Keratinocyte (primary cell): ENCODE results near the gene SGIP1. TPM values are rescaled to one million over a fixed set of nuclear protein-coding genes. Genes with fewer than 3 reads are reported as not detected.

Experiments
- DNase-seq: peaks from one replicate; pipeline ENCODE4 v3.0.0-alpha.2; 2011; ENCODE audit warnings: low read depth, missing footprints, low spot score
- FAIRE-seq: peaks from 2 replicates; lab custom pipeline; 2011; peaks lifted over from hg19 to GRCh38; lab: Jason Lieb, UNC
- H2AFZ ChIP-seq: 2 replicates; pipeline ENCODE4 v1.6.0; 2012; ENCODE audit warnings: low read length, control low read depth, inconsistent platforms; ENCODE audit not compliant: control insufficient read depth
- H3K27ac ChIP-seq: 2 replicates; pipeline ENCODE4 v1.5.1; 2011; ENCODE audit warnings: low read length; ENCODE audit not compliant: control insufficient read depth, insufficient read depth
- H3K27me3 ChIP-seq: 3 replicates; pipeline ENCODE4 v1.6.0; 2011; ENCODE audit warnings: low read length; ENCODE audit not compliant: control insufficient read depth, insufficient read depth; ENCODE audit errors: extremely low read depth
- H3K36me3 ChIP-seq, 2 experiments: 2 replicates in 1 of 2; 3 replicates in 1 of 2; pipeline ENCODE4 v1.5.1; 2011; ENCODE audit warnings: low read length in 2 of 2, mild to moderate bottlenecking in 1 of 2; ENCODE audit not compliant: control insufficient read depth in 2 of 2, insufficient read depth in 2 of 2; ENCODE audit errors: extremely low read depth in 1 of 2
- H3K4me1 ChIP-seq: 3 replicates; pipeline ENCODE4 v1.5.1; 2011; ENCODE audit warnings: low read length; ENCODE audit not compliant: control insufficient read depth, insufficient read depth; ENCODE audit errors: extremely low read depth
- H3K4me2 ChIP-seq: 3 replicates; pipeline ENCODE4 v1.6.0; 2011; ENCODE audit warnings: low read depth, low read length; ENCODE audit not compliant: control insufficient read depth, insufficient read depth; ENCODE audit errors: extremely low read depth
- H3K4me3 ChIP-seq, 3 experiments: fragments of 200-600 bp in 1 of 3; sonication (generic) in 1 of 3; 2 replicates in 2 of 3; 3 replicates in 1 of 3; pipeline ENCODE4 v1.5.1; 2011 to 2016; ENCODE audit warnings: low read length in 3 of 3, mild to moderate bottlenecking in 3 of 3, control low read depth in 2 of 3, inconsistent platforms in 1 of 3, low read depth in 1 of 3, mixed read lengths in 1 of 3, mixed run types in 1 of 3, moderate library complexity in 1 of 3; ENCODE audit not compliant: control insufficient read depth in 2 of 3, insufficient read depth in 2 of 3; ENCODE audit errors: extremely low read depth in 1 of 3
- H3K79me2 ChIP-seq: 2 replicates; pipeline ENCODE4 v1.6.0; 2012; ENCODE audit warnings: low read length; ENCODE audit not compliant: control insufficient read depth, insufficient read depth
- H3K9ac ChIP-seq: 3 replicates; pipeline ENCODE4 v1.6.0; 2011; ENCODE audit warnings: low read length; ENCODE audit not compliant: control insufficient read depth, insufficient read depth; ENCODE audit errors: extremely low read depth
- H3K9me1 ChIP-seq: 3 replicates; pipeline ENCODE4 v1.6.0; 2011; ENCODE audit warnings: low read length; ENCODE audit not compliant: control insufficient read depth, insufficient read depth; ENCODE audit errors: extremely low read depth
- H3K9me3 ChIP-seq: 2 replicates; pipeline ENCODE4 v1.5.1; 2012; ENCODE audit warnings: low read depth, low read length; ENCODE audit not compliant: control insufficient read depth
- H4K20me1 ChIP-seq: 3 replicates; pipeline ENCODE4 v1.6.0; 2011; ENCODE audit warnings: low read length; ENCODE audit not compliant: control insufficient read depth, insufficient read depth; ENCODE audit errors: extremely low read depth
- CTCF ChIP-seq, 3 experiments: IDR thresholded peaks in 1 of 3; conservative IDR thresholded peaks in 1 of 3; optimal IDR thresholded peaks in 1 of 3; 2 replicates in 2 of 3; 3 replicates in 1 of 3; pipeline versions ENCODE3 to v1.5.1; 2011; ENCODE audit warnings: low read length in 3 of 3, mild to moderate bottlenecking in 3 of 3, moderate library complexity in 2 of 3, control low read depth in 1 of 3, inconsistent platforms in 1 of 3; ENCODE audit not compliant: insufficient read depth in 2 of 3; ENCODE audit errors: extremely low read depth in 1 of 3
- EZH2 ChIP-seq: IDR thresholded peaks from one replicate; pipeline ENCODE4 v1.6.1; 2012; ENCODE audit warnings: inconsistent platforms, mild to moderate bottlenecking, low read length, moderate library complexity
- dilution Hi-C: fragments of 300-500 bp; cut with MboI; formaldehyde crosslinking; loops from one replicate; pipeline ENCODE4 v1.7.0; 2020; ENCODE audit warnings: low sequenced_read_pairs; ENCODE audit not compliant: extremely low pct_ligation_motif_present
- polyA plus RNA-seq, 5 experiments: library from polyadenylated mRNA; depleted of rRNA in 3 of 5; stranded (reverse) in 3 of 5; stranded (forward) in 1 of 5; unstranded in 1 of 5; fragments of >200 nt; gene quantifications; 1 replicate in 1 of 5; 2 replicates in 3 of 5; 3 replicates in 1 of 5; pipeline versions ENCODE4 v1.2.1 to v1.2.3, GENCODE V29; 2011 to 2012; ENCODE audit warnings: missing spikeins in 2 of 5, low read depth in 1 of 5, low replicate concordance in 1 of 5

SGIP1 gene
- polyA plus RNA-seq, 1 donor (not counting 4 experiments of a cell fraction or from before 2014, with no cell fraction given) = 0.05 TPM

GRCh38 chr1:66671455-66671854 lies 137.5 kb downstream of the SGIP1 start:
- H3K79me2 ChIP-seq = no peaks in the 10 kb centered on the region
- dilution Hi-C loops = no loop called here
- no peak overlapping the region for H2AFZ ChIP-seq
- no peaks in the 10 kb centered on the region for H3K9me1 ChIP-seq
- H3K4me2 ChIP-seq = no peak overlapping the region
- no peaks in the 10 kb centered on the region for H3K27me3 ChIP-seq
- H4K20me1 ChIP-seq = no peaks in the 10 kb centered on the region
- no peak overlapping the region for H3K9ac ChIP-seq
- DNase-seq = no peak
- no peaks in the 10 kb centered on the region for H3K36me3 ChIP-seq
- H3K9me3 ChIP-seq = no peaks in the 10 kb centered on the region
- H3K27ac ChIP-seq = no peak overlapping the region
- TF ChIP-seq EZH2 = no peak
- TF ChIP-seq CTCF (optimal IDR thresholded peaks at IDR 0.05 in 1 of 3, IDR thresholded peaks at IDR 0.05 in 1 of 3, conservative IDR thresholded peaks at IDR 0.05 in 1 of 3; ENCODE audit: extremely low read depth in 1 of 3, insufficient read depth in 2 of 3, low read length in 3 of 3) = no peak
- no peak for FAIRE-seq
- no peak overlapping the region for H3K4me3 ChIP-seq
- H3K4me1 ChIP-seq = no peaks in the 10 kb centered on the region

- H3K36me3 ChIP-seq = no peaks in the 10 kb centered on the region
- H3K79me2 ChIP-seq = no peaks in the 10 kb centered on the region
- dilution Hi-C loops = no loop called here
- no peak overlapping the region for H2AFZ ChIP-seq
- H3K4me2 ChIP-seq = no peak overlapping the region
- H4K20me1 ChIP-seq = no peaks in the 10 kb centered on the region
- no peak for DNase-seq
- H3K9me1 ChIP-seq = no peaks in the 10 kb centered on the region
- no peak overlapping the region for H3K9ac ChIP-seq
- H3K27me3 ChIP-seq = no peaks in the 10 kb centered on the region
- H3K4me1 ChIP-seq = no peaks in the 10 kb centered on the region
- FAIRE-seq = no peak
- TF ChIP-seq EZH2 (no peak), CTCF (optimal IDR thresholded peaks at IDR 0.05 in 1 of 3, IDR thresholded peaks at IDR 0.05 in 1 of 3, conservative IDR thresholded peaks at IDR 0.05 in 1 of 3; ENCODE audit: extremely low read depth in 1 of 3, insufficient read depth in 2 of 3, low read length in 3 of 3) (no peak)
- H3K4me3 ChIP-seq = no peak overlapping the region
- H3K27ac ChIP-seq = no peak overlapping the region
- no peaks in the 10 kb centered on the region for H3K9me3 ChIP-seq
These were observed 142.8 kb downstream of the SGIP1 start for GRCh38 chr1:66676613-66677298.
